ENCODE results near the gene SSMEM1. TPM values are rescaled to one million over a fixed set of nuclear protein-coding genes. Genes with fewer than 3 reads are reported as not detected.

Gene SSMEM1
- total and polyA plus RNA-seq, 9 of the 15 experiments (the other 6 are each of a cell fraction or from before 2014, with no cell fraction given): 0.10 to 0.28 (median 0.18) TPM; not detected in 4

DNA sequence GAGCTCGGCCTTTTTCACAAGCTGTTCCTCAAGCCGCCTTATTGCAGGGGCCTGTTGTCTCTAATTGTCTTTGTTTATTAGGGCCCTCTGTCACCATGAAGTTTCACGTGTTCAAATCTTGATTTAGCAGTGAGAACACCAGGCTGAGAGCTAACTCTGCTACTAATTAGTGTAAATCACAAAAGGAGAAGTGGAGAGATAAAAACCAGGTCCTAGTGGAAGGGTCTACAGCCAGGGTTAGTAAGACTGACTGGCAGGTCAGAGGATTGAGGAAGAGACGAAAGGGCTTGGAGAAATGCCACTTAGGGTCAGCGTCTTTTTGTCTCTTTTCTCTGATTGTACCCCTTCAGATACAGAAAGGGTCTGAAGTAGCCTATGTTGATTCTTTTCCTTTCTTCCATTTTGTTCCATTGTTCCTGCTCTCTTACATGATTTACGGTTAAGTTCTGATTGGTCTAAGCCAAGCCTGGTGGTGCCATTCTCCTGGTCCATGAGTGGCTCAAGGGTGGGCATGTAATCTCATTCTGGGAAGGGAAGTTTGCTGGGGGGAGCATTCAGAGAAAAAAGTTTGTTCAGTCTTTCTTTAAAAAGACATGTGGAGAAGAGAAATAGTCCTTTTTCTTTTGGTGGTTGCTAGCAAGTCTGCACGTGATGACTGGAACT, 21.3 kb downstream of the SSMEM1 start (continued):
- TF ChIP-seq CHD7 (IDR thresholded peaks at IDR 0.05; ENCODE audit: low read depth, low read length) (peak; percentile 38), ZBTB8A (IDR thresholded peaks at IDR 0.05; ENCODE audit: partially characterized antibody) (no peak), MCM5 (IDR thresholded peaks at IDR 0.05; ENCODE audit: low read depth) (no peak), ZNF121 (CRISPR knock-in tag; conservative IDR thresholded peaks at IDR 0.05) (no peak), MYC (IDR thresholded peaks at IDR 0.05; ENCODE audit: low read depth, low read length) (no peak), MYC (CRISPR knock-in tag; IDR thresholded peaks at IDR 0.05; ENCODE audit: borderline replicate concordance, low read depth) (no peak), MCM3 (IDR thresholded peaks at IDR 0.05) (no peak), NR4A1 (CRISPR knock-in tag; IDR thresholded peaks at IDR 0.05) (no peak), NR4A1 (tag; IDR thresholded peaks at IDR 0.05) (no peak), RBM17 (IDR thresholded peaks at IDR 0.05; ENCODE audit: borderline replicate concordance, low read depth, low read length) (no peak), MEIS2 (IDR thresholded peaks at IDR 0.05; ENCODE audit: partially characterized antibody) (peak; percentile 77), ETS1 (conservative IDR thresholded peaks at IDR 0.05; ENCODE audit: control insufficient read depth, low read depth, low read length) (no peak)
- TF ChIP-seq, protein P1, sequence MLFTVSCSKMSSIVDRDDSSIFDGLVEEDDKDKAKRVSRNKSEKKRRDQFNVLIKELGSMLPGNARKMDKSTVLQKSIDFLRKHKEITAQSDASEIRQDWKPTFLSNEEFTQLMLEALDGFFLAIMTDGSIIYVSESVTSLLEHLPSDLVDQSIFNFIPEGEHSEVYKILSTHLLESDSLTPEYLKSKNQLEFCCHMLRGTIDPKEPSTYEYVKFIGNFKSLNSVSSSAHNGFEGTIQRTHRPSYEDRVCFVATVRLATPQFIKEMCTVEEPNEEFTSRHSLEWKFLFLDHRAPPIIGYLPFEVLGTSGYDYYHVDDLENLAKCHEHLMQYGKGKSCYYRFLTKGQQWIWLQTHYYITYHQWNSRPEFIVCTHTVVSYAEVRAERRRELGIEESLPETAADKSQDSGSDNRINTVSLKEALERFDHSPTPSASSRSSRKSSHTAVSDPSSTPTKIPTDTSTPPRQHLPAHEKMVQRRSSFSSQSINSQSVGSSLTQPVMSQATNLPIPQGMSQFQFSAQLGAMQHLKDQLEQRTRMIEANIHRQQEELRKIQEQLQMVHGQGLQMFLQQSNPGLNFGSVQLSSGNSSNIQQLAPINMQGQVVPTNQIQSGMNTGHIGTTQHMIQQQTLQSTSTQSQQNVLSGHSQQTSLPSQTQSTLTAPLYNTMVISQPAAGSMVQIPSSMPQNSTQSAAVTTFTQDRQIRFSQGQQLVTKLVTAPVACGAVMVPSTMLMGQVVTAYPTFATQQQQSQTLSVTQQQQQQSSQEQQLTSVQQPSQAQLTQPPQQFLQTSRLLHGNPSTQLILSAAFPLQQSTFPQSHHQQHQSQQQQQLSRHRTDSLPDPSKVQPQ (CRISPR knock-in tag; IDR thresholded peaks at IDR 0.05; ENCODE audit: borderline replicate concordance): no peak
